Medulla oblongata (tissue), 1 donor: Measurements from ENCODE around the gene FARP1.
"Not testable (repeated sequence)": the region's sequence is repeated elsewhere in the genome, so short reads cannot be mapped to it uniquely, and the experiment has no call there.

Experiments
- DNase-seq: peaks from one replicate; pipeline ENCODE4 v3.0.0-alpha.2; 2015; ENCODE audit errors: extremely low spot score

The FARP1 gene

DNA sequence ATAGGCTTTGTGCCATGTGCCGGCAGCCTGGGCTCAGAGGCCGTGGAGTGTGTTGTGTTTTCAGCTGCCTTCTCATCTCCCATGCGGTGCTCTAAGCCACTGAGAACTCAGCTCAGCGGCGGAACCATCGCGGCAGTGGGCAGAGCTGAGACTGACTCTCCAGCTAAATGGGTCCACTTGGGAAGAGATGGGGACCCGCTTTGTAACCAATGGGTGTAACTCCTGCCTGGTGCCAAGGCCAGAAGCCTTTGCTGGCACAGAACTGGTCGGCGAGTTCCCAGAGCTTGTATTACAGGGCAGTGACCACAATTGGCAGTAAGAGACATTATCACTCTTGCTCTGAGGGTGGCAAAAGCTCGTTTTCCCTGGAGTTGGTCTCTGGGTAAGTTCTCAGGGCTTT lies 251.0 kb downstream of the FARP1 start:
- peak; percentile 66 for DNase-seq

GRCh38 chr13:98394820-98395510 lies 252.1 kb downstream of the FARP1 start:
- no peak for DNase-seq

- DNase-seq = no peak
These were observed 253.3 kb downstream of the FARP1 start for GRCh38 chr13:98396071-98396710.

DNA sequence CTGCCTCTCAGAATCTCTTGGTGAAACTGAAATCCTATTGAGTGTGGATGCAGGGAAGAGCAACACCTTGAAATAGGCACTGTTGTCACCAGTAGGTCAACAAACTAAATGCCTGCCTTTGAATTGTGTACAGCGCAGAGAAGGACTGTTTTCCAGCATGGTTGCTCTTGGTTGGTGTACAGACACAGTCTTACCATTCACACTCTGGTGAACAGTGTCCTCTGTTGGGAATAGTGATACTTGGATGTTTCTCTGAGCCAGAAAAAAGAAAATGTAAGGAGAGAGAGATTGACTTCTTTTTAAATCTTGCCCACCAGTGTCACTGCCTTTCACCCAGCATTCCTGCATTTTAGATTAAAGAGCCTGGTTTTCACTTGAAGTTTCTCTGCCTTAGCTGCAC lies 254.3 kb downstream of the FARP1 start:
- DNase-seq = peak; percentile 22

DNA sequence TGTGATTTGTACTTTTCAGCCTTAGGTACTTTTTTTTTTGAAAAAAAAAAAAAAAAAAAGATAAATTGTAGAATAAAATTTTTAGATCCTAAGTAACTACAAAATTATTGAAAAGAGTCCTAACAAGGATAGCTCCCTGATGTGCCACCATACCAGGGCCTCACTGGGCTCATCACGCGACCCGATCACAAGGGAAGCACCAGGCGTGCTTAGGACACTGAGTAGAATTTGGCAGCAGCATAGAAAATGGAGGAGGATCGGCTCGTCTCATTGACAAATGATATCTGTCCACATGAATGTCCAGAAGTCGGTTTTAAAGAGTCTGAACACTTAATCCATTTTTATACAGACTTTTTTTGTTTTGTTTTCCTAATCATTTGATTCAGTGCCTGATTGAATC lies 255.0 kb downstream of the FARP1 start:
- DNase-seq = no peak

GRCh38 chr13:98398581-98398980 lies 255.7 kb downstream of the FARP1 start:
- DNase-seq = no peak

- no peak for DNase-seq
These were observed 256.9 kb downstream of the FARP1 start for GRCh38 chr13:98399756-98400155.

DNA sequence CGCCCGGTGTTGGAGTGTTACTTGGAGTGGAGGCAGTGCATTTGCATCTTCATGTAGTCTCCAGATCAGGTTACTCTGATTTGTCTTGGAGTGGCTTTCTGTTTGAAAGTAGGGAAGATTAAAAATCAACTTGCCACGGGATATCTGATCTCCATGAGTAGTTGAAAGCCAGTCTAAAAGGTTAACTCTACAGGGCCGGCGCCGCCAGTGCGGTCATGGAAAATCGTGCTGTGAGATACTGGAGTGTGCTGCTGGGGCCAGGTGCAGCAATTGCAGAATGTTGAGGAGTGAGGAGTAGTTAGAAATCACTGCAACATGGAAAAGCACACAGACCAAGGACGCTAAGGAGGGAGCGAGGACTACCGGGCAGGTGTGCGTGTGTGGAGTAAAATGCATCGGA lies 259.0 kb downstream of the FARP1 start:
- DNase-seq = no peak

GRCh38 chr13:98403076-98403475 lies 260.2 kb downstream of the FARP1 start:
- DNase-seq = no peak

DNA sequence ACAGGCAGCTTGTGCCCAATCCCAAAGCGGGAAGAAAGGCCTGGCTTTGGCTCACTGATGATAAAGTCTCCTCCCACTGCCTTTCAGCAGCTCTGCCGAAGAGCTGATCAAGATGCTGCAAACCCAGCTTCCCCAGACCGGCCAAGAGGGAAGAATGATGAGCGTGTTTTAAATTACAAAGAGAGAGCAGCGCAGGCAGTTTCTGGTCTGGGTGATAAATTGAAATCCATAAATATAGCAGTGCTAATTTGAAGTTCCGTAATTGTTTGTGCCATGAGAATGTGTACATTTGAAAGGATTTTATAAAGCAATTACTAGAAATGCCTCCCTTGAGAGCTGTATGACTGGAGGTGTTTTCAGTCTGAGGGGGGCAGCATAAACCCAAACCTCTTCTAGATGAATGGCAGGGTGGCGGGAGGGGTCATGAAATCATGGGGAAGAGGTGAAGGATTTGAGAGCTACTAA lies 262.2 kb downstream of the FARP1 start:
- DNase-seq = peak; percentile 56

- no peak for DNase-seq
These were observed 262.9 kb downstream of the FARP1 start for GRCh38 chr13:98405690-98406344.

- DNase-seq = no peak
These were observed 263.5 kb downstream of the FARP1 start for GRCh38 chr13:98406427-98406826.

GRCh38 chr13:98406971-98407370 lies 264.1 kb downstream of the FARP1 start:
- no peak for DNase-seq

DNA sequence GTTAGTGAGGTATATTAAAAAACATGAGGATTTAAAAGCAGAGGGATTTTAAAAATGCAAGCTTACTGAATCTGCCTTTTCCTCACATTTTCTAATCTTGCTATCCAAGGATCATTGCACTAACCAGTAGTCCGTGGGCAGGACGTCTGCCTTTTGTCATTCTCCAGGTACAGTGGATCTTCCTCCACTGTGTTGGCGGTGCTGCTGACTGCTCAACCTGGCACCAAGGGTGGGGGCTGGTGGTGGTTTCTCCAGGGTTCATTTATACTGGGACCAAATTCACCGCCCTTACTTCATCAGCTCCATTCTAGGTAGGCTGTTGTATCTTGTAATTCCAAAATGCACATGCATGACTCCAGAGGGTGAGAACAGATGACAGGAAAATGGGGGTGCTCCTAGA lies 264.7 kb downstream of the FARP1 start:
- no peak for DNase-seq

DNA sequence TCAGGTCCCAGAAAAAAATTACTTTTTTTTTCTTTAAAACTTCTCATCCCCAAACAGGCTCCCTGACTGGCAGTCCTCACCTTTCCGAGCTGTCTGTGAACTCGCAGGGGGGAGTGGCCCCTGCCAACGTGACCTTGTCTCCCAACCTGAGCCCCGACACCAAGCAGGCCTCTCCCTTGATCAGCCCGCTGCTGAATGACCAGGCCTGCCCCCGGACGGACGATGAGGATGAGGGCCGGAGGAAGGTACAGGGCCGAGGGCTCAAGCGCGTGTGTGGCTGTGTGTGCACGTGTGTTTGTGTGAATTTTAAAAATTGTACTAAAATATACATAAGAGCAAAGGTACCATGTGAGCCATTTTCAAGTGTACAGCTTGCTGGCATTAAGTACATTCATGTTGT lies 266.4 kb downstream of the FARP1 start:
- no peak for DNase-seq

GRCh38 chr13:98410612-98411011 lies 267.7 kb downstream of the FARP1 start:
- no peak for DNase-seq

DNA sequence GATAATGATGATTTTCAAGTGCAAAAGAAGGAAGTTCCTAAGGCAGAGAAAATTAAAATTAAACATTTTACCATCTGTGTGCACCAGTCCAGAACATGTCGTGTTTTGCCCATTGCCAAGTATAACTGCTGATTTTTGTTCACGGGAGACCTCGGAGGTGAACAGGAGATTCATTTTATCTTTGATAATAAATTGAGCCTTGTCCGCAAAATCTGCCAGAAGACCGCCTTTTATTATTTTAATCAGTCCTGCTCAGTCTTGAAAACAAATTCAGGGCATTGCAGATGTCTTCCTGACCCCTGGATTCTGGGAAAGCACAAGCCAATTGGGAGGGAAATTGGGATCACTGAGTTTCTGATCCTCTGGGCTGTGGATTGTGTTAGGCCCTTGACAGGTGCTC lies 268.1 kb downstream of the FARP1 start:
- DNase-seq = no peak

- peak; percentile 17 for DNase-seq
These were observed 268.8 kb downstream of the FARP1 start for GRCh38 chr13:98411617-98412265.

DNA sequence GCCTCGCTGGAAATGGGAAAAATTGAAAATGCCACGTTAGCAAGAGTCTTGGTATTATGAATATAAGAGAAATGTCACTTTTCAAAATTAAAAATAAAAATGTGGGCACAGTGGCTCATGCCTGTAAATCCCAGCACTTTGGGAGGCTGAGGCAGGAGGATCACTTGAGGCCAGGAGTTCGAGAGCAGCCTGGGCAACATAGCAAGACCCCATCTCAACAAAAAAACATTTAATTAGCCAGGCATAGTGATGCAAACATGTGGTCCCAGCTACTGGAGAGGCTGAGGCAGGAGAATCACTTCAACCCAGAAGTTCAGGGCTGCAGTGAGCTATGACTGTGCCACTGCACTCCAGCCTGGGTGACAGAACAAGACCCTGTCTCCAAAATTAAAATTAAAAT lies 270.4 kb downstream of the FARP1 start:
- not testable (repeated sequence) for DNase-seq

- no peak for DNase-seq
These were observed 270.9 kb downstream of the FARP1 start for GRCh38 chr13:98413796-98414195.

- DNase-seq = no peak
These were observed 272.6 kb downstream of the FARP1 start for GRCh38 chr13:98415326-98416070.

DNA sequence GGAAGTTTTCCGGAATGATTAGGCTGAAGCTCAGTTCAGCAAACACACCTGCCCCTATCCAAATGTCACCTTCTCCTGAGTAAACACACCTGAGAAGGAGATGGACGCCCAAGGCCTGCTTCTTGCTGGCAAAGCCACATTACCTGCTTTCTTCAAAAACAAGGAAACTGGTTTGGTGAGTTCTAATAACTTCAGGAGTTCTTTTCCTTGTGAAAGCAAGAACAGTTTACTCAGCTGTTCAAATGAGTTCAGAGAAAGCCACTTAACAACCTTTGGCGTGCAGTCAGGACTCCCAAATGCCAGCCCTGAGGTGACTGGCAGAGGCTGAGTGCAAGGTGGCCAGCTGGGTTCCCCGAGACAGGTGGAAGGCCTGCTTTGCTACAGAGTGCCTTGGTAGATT lies 273.5 kb downstream of the FARP1 start:
- DNase-seq = no peak
